Activated CD8-positive, alpha-beta T cell treated with anti-CD3 and anti-CD28 coated beads for 36 hours (primary cell): ENCODE measurements around the gene COL15A1. TPM values are rescaled to one million over a fixed set of nuclear protein-coding genes. Genes with fewer than 3 reads are reported as not detected.
"Not testable (repeated sequence)": the region's sequence is repeated elsewhere in the genome, so short reads cannot be mapped to it uniquely, and the experiment has no call there.

Experiments used
- ATAC-seq: fragments of 200-7000 bp; cut with Tn5 transposase; one replicate; pipeline ENCODE4 v1.10.0; 2021; ENCODE audit warnings: mild to moderate bottlenecking, moderate library complexity
- CTCF ChIA-PET: fragments of 350-600 bp; sonication (Branson Sonifier 250); formaldehyde crosslinking; loops from one replicate; lab custom pipeline; 2021; ENCODE audit warnings: antibody characterized with exemption; lab: Charles Lee
- POLR2A ChIA-PET: fragments of 350-600 bp; sonication (Branson Sonifier 250); formaldehyde crosslinking; loops from one replicate; lab custom pipeline; 2021; ENCODE audit warnings: antibody characterized with exemption; lab: Charles Lee
- DNase-seq: peaks from one replicate; pipeline ENCODE4 v3.0.0-alpha.2; 2020
- H3K27ac Mint-ChIP-seq: one replicate; pipeline ENCODE4 v1.8.0; 2021; ENCODE audit warnings: mild to moderate bottlenecking, mixed read lengths
- H3K27me3 Mint-ChIP-seq: one replicate; pipeline ENCODE4 v1.8.0; 2021; ENCODE audit warnings: mixed read lengths
- H3K36me3 Mint-ChIP-seq: one replicate; pipeline ENCODE4 v1.8.0; 2021; ENCODE audit warnings: low read depth, mixed read lengths
- H3K4me1 Mint-ChIP-seq: one replicate; pipeline ENCODE4 v1.8.0; 2021; ENCODE audit warnings: low read depth, mixed read lengths
- H3K4me3 Mint-ChIP-seq: one replicate; pipeline ENCODE4 v1.8.0; 2021; ENCODE audit warnings: mild to moderate bottlenecking, moderate library complexity, mixed read lengths
- H3K9me3 Mint-ChIP-seq: one replicate; pipeline ENCODE4 v1.8.0; 2021; ENCODE audit warnings: mixed read lengths
- CTCF ChIP-seq: fragments of 200-600 bp; IDR thresholded peaks from one replicate; pipeline ENCODE4 v1.8.0; 2022; ENCODE audit warnings: antibody characterized with exemption, mild to moderate bottlenecking
- intact Hi-C: fragments of 100-400 bp; cut with micrococcal nuclease; formaldehyde crosslinking; loops from one replicate; pipeline ENCODE4 v1.10.0; 2022
- total RNA-seq, 2 experiments: library from RNA; stranded (reverse); gene quantifications; one replicate each; pipeline ENCODE4 v1.2.3, GENCODE V29; 2021

The COL15A1 gene
- total RNA-seq, 2 experiments from 2014 or later, result 0.07 TPM; not detected in 1

GRCh38 chr9:99093492-99093791 is 149.7 kb downstream of the COL15A1 start:
- Mint-ChIP-seq H3K9me3 (peaks cover 2% of the 10 kb centered on the region), H3K27ac (peak overlapping the region; percentile 95), H3K27me3 (no peaks in the 10 kb centered on the region), H3K4me3 (peak overlapping the region; percentile 45), H3K36me3 (no peaks in the 10 kb centered on the region), H3K4me1 (peaks cover 31% of the 10 kb centered on the region)
- TF ChIP-seq CTCF, result no peak
- ChIA-PET CTCF (interaction anchor here (1.4 to 3.0 kb wide), 6 partner anchors 11 to 48 kb away, joined by 3 to 9 read pairs (median 6); no protein-coding TSS in a partner anchor), POLR2A (interaction anchor here (0.8 to 3.6 kb wide), 6 partner anchors 8 to 38 kb away, joined by 3 to 20 read pairs (median 5); partner anchors contain the start of gene TGFBR1)
- intact Hi-C loops, result no loop called here
- ATAC-seq (peak; percentile 85), DNase-seq (peak; percentile 88)

GRCh38 chr9:99095565-99095964 is 151.9 kb downstream of the COL15A1 start:
- POLR2A ChIA-PET, result interaction anchor here (3.6 kb wide), 1 partner anchor 8 kb away, joined by 20 read pairs; the partner anchor contains the start of gene TGFBR1
- H3K9me3 Mint-ChIP-seq, result peaks cover 9% of the 10 kb centered on the region
- H3K4me3 Mint-ChIP-seq, result no peak overlapping the region
- H3K27me3 Mint-ChIP-seq, result no peaks in the 10 kb centered on the region
- TF ChIP-seq CTCF, result no peak
- DNase-seq (no peak), ATAC-seq (no peak)
- H3K36me3 Mint-ChIP-seq, result no peaks in the 10 kb centered on the region
- CTCF ChIA-PET, result interaction anchor here (0.9 kb wide), 1 partner anchor 45 kb away, joined by 3 read pairs; no protein-coding TSS in a partner anchor
- intact Hi-C loops, result no loop called here
- no peak overlapping the region for H3K27ac Mint-ChIP-seq
- peaks cover 35% of the 10 kb centered on the region for H3K4me1 Mint-ChIP-seq

GRCh38 chr9:99096409-99096808 is 152.7 kb downstream of the COL15A1 start:
- H3K4me1 Mint-ChIP-seq, result peaks cover 34% of the 10 kb centered on the region
- no peak for TF ChIP-seq CTCF
- no peak overlapping the region for H3K4me3 Mint-ChIP-seq
- H3K9me3 Mint-ChIP-seq, result peaks cover 9% of the 10 kb centered on the region
- CTCF ChIA-PET, result interaction anchor here (1.4 kb wide), 1 partner anchor 44 kb away, joined by 4 read pairs; no protein-coding TSS in a partner anchor
- POLR2A ChIA-PET, result interaction anchor here (0.6 kb wide), 1 partner anchor 8 kb away, joined by 3 read pairs; no protein-coding TSS in a partner anchor
- H3K27ac Mint-ChIP-seq, result no peak overlapping the region
- no peaks in the 10 kb centered on the region for H3K36me3 Mint-ChIP-seq
- intact Hi-C loops, result no loop called here
- ATAC-seq (no peak), DNase-seq (no peak)
- no peaks in the 10 kb centered on the region for H3K27me3 Mint-ChIP-seq

GRCh38 chr9:99099806-99100585 is 156.3 kb downstream of the COL15A1 start:
- intact Hi-C loops, result loop anchor here (5.0 kb wide), 1 partner anchor 37 kb away; no protein-coding TSS in a partner anchor
- H3K27me3 Mint-ChIP-seq, H3K4me3 Mint-ChIP-seq, ATAC-seq, CTCF ChIA-PET, H3K36me3 Mint-ChIP-seq, POLR2A ChIA-PET, H3K9me3 Mint-ChIP-seq, H3K27ac Mint-ChIP-seq, DNase-seq: not testable (repeated sequence)
- peaks cover 18% of the 10 kb centered on the region for H3K4me1 Mint-ChIP-seq

- Mint-ChIP-seq H3K4me1 (peaks cover 22% of the 10 kb centered on the region), H3K36me3 (no peaks in the 10 kb centered on the region), H3K9me3 (peaks cover 9% of the 10 kb centered on the region), H3K4me3 (no peak overlapping the region), H3K27ac (no peak overlapping the region), H3K27me3 (no peaks in the 10 kb centered on the region)
- DNase-seq, result no peak
- intact Hi-C loops, result loop anchor here (5.0 kb wide), 1 partner anchor 36 kb away; no protein-coding TSS in a partner anchor
- ChIA-PET CTCF (interaction anchor here (1.5 to 1.9 kb wide), 3 partner anchors 22 to 100 kb away, joined by 3 to 6 read pairs (median 5); no protein-coding TSS in a partner anchor), POLR2A (interaction anchor here (0.8 kb wide), 1 partner anchor 8 kb away, joined by 4 read pairs; no protein-coding TSS in a partner anchor)
- no peak for TF ChIP-seq CTCF
- no peak for ATAC-seq
These were observed 157.6 kb downstream of the COL15A1 start for GRCh38 chr9:99101271-99101670.
